C4-2B (cell line): ENCODE measurements around the gene NUP93.
"Not testable (repeated sequence)": the region's sequence is repeated elsewhere in the genome, so short reads cannot be mapped to it uniquely, and the experiment has no call there.

Experiments
- H3K27ac ChIP-seq: fragments of 450-650 bp; 2 replicates; pipeline ENCODE4 v1.5.1; 2017
- ZFX ChIP-seq: fragments of 450-650 bp; IDR thresholded peaks from 2 replicates; pipeline ENCODE4 v1.6.1; 2017
- TF ChIP-seq, protein P1 (sequence below): fragments of 450-650 bp; conservative IDR thresholded peaks from 2 replicates; pipeline ENCODE4 v1.5.1; 2017; ENCODE audit warnings: mild to moderate bottlenecking

Gene NUP93

DNA sequence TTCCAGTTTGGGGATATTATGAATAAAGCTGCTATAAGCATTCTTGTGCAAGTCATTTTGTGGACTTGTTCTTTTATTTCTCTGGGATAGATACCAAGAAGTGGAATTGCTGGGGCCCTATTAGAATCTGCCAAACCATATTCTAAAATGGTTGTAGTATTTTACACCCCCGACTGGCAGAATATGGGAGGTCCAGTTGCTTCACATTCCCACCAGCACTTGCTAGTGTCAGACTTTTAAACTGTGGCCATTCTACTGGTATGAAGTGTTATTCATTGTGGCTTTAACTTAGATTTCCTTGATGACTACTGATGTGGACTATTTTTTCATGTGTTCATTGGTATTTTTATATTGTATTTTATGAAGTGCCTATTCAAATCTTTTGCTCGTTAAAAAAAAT lies 18.1 kb upstream of the NUP93 start:
- TF ChIP-seq, protein P1, sequence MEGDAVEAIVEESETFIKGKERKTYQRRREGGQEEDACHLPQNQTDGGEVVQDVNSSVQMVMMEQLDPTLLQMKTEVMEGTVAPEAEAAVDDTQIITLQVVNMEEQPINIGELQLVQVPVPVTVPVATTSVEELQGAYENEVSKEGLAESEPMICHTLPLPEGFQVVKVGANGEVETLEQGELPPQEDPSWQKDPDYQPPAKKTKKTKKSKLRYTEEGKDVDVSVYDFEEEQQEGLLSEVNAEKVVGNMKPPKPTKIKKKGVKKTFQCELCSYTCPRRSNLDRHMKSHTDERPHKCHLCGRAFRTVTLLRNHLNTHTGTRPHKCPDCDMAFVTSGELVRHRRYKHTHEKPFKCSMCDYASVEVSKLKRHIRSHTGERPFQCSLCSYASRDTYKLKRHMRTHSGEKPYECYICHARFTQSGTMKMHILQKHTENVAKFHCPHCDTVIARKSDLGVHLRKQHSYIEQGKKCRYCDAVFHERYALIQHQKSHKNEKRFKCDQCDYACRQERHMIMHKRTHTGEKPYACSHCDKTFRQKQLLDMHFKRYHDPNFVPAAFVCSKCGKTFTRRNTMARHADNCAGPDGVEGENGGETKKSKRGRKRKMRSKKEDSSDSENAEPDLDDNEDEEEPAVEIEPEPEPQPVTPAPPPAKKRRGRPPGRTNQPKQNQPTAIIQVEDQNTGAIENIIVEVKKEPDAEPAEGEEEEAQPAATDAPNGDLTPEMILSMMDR = no peak
- TF ChIP-seq ZFX = no peak
- no peak overlapping the region for H3K27ac ChIP-seq

DNA sequence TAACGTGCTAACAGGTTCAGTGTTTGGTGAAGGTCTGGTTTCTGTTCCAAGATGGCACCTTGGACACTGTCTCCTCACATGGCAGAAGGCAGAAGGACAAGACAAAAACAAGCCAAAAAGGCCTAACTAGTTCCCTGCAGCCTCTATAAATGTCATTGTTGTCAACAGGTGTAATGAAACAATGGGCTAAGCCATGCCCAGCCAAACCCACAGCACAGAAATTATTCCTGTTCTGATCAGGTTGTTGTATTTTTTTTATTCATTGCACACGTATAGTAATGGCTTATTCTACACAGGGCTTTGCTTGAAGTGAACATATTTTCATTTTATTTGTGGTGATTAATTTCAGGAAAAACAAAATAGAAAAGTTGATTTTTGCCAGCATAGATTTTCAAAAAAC lies 16.1 kb upstream of the NUP93 start:
- H3K27ac ChIP-seq = no peak overlapping the region
- TF ChIP-seq, protein P1 = no peak
- no peak for TF ChIP-seq ZFX

DNA sequence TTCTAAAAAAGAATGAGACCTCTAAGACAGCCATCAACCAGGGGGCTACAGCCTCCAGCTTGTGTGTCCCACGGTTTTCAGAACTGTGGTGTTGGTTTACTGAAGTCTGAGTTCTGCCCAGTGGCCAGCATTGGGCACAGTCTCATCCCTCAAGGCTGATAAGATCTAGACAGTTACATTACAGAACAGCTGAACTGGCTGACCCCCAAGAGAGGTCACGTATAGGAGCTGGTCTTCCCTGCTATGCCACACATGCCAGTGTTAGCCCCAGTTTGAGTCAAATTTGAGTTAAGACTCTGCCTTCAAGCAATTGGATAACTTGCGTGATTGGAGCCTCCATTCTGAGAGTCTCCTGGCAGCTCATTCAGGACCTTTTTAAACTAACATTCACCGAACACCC lies 14.8 kb upstream of the NUP93 start:
- TF ChIP-seq, protein P1 = no peak; the same call in 1 of the 2 replicates
- TF ChIP-seq ZFX = no peak
- no peak overlapping the region for H3K27ac ChIP-seq

DNA sequence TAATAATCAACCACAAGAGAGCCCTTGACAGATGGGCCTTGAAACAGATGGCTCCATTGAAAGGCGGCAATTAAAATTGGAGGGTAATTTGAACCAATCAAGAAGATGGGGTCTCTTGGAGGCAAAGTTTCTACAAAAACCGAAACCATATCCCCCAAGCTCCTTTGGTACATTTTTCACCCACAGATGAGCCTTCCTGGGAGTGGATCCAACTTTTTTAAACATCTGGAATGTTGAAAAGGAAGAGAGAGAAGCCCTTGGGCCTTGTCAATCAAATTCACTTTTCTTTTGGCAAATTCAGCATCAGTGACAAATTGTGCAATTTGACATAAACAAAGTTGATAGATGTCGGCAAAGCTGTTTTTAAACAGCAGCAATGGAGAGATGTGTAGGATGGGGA lies 13.2 kb upstream of the NUP93 start:
- TF ChIP-seq, protein P1 = no peak
- TF ChIP-seq ZFX = no peak
- H3K27ac ChIP-seq = no peak overlapping the region

DNA sequence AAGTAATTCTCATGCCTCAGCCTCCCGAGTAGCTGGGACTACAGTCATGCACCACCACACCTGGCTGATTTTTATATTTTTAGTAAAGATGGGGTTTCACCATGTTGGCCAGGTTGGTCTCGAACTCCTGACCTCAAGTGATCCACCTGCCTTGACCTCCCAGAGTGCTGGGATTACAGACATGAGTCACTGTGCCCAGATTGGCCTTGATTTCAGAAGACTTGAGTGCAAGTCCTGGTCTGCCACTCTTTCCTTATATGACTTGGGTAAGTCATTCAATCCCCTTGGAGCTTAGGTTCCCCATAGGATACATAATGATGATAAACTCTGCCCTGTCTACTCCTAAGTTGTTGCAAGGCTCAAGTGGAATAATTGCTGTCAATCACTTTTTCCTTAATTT lies 12.4 kb upstream of the NUP93 start:
- not testable (repeated sequence) for H3K27ac ChIP-seq

DNA sequence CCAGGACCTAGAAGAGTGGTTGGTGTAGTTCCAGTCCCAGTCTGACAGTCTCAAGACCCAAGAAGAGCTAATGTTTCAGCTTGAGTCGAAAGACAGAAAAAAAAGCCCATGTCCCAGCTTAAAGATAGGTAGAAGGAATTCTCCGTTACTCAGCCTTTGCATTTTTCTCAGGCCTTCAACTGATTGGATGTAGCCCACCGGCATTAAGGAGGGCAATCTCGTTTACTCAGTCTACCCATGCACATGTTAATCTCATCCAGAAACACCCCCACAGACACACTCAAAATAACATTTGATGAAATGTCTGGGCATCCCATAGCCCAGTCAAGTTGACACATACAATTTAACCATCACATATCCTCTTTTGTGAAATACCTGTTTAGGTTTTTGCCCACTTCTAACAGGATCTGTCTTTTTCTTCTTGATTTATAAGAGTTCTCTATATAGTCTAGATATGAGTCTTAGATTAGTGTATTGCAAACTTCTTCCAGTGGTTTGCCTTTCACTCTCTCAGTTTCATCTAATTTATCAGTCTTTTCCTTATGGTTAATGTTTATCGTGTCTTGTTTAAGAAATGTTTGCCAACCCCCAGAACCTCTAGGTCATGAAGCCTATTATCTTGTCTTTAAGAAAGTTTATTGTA lies 7.6 kb upstream of the NUP93 start:
- no peak overlapping the region for H3K27ac ChIP-seq
- TF ChIP-seq, protein P1 = no peak
- TF ChIP-seq ZFX = no peak

DNA sequence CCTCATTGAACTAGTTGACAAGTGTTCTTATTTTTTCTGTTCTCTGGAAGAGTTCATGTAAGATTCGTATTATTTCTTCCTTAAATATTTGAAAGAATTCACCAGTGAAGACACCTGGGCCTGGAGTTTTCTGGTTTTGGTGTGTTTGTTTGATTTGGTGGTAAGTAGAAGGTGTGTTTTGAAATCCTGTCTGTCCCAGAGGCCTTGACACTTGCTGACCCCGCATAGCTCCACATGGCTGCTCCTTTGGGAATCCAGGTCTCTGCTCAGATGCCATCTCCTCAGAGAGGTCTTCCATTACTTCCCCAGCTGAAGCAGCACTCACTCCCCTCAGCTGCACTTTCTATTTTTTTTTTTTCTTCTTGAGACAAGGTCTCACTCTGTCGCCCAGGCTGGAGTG lies 5.7 kb upstream of the NUP93 start:
- TF ChIP-seq ZFX = no peak
- TF ChIP-seq, protein P1 = no peak
- H3K27ac ChIP-seq = no peak overlapping the region

DNA sequence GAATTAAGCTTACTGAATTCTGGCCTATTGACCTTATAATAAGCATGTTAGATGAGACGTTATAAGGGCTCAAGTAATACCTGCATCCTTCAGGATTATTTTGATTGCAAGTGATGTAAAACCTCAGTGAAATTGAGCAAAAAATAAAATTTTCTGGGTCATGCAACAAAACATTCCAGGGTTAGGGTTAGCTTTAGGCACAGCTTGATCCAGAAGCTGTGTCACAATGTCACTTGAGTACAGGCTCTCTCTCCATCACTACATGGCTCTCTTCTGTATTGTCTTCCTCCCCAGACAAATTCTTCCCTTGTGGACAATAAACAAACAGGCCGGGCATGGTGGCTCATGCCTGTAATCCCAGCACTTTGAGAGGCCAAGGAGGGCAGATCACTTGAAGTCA lies 3.6 kb upstream of the NUP93 start:
- H3K27ac ChIP-seq = no peak overlapping the region
- TF ChIP-seq, protein P1 = no peak
- no peak for TF ChIP-seq ZFX
